GM23248 (cell line): ENCODE results near the gene WNK2. TPM values are rescaled to one million over a fixed set of nuclear protein-coding genes. Genes with fewer than 3 reads are reported as not detected.

Source experiments
- DNase-seq: peaks from one replicate; pipeline ENCODE4 v3.0.0-alpha.2; 2015
- H2AFZ ChIP-seq: fragments of 200-600 bp; sonication (generic); 2 replicates; pipeline ENCODE4 v1.6.1; 2016; ENCODE audit warnings: antibody characterized with exemption
- H3F3A ChIP-seq: fragments of 200-600 bp; sonication (generic); 2 replicates; pipeline ENCODE4 v1.6.1; 2016; ENCODE audit warnings: mild to moderate bottlenecking, antibody characterized with exemption, mixed run types; ENCODE audit not compliant: insufficient read depth
- H3K27ac ChIP-seq: fragments of 200-600 bp; sonication (generic); 2 replicates; pipeline ENCODE4 v1.5.1; 2016; ENCODE audit warnings: mild to moderate bottlenecking
- H3K27me3 ChIP-seq: fragments of 200-600 bp; sonication (generic); replicated peaks from 2 replicates; pipeline ENCODE4 v1.6.1; 2016; ENCODE audit warnings: mild to moderate bottlenecking; ENCODE audit not compliant: insufficient read depth
- H3K36me3 ChIP-seq: fragments of 200-600 bp; sonication (generic); 2 replicates; pipeline ENCODE4 v1.6.1; 2016; ENCODE audit warnings: low read depth, mild to moderate bottlenecking
- H3K4me1 ChIP-seq: fragments of 200-600 bp; sonication (generic); 2 replicates; pipeline ENCODE4 v1.6.1; 2016; ENCODE audit warnings: mild to moderate bottlenecking; ENCODE audit not compliant: insufficient read depth
- H3K4me2 ChIP-seq: fragments of 200-600 bp; sonication (generic); one replicate; pipeline ENCODE4 v1.6.1; 2016; ENCODE audit warnings: mild to moderate bottlenecking; ENCODE audit not compliant: unreplicated experiment
- H3K4me3 ChIP-seq: fragments of 200-600 bp; sonication (generic); 2 replicates; pipeline ENCODE4 v1.5.1; 2016; ENCODE audit warnings: mild to moderate bottlenecking
- H3K79me2 ChIP-seq: fragments of 200-600 bp; sonication (generic); 2 replicates; pipeline ENCODE4 v1.6.1; 2016; ENCODE audit warnings: mild to moderate bottlenecking; ENCODE audit not compliant: insufficient read depth
- H3K9ac ChIP-seq: fragments of 200-600 bp; sonication (generic); 2 replicates; pipeline ENCODE4 v1.6.1; 2016; ENCODE audit warnings: mild to moderate bottlenecking
- H3K9me2 ChIP-seq: fragments of 200-600 bp; sonication (generic); 2 replicates; pipeline ENCODE4 v1.6.1; 2016; ENCODE audit warnings: mixed run types, mild to moderate bottlenecking, moderate library complexity; ENCODE audit not compliant: insufficient read depth
- H3K9me3 ChIP-seq: fragments of 200-600 bp; sonication (generic); one replicate; pipeline ENCODE4 v1.6.1; 2017; ENCODE audit warnings: low read depth
- H4K20me1 ChIP-seq: fragments of 200-600 bp; sonication (generic); 2 replicates; pipeline ENCODE4 v1.6.0; 2016; ENCODE audit not compliant: insufficient read depth
- EZH2 ChIP-seq: fragments of 200-600 bp; sonication (generic); IDR thresholded peaks from 2 replicates; pipeline ENCODE4 v1.6.1; 2018; ENCODE audit warnings: antibody characterized with exemption, mild to moderate bottlenecking; ENCODE audit not compliant: insufficient read depth, poor library complexity, severe bottlenecking
- EZH2phosphoT487 ChIP-seq: fragments of 200-600 bp; sonication (generic); IDR thresholded peaks from 2 replicates; pipeline ENCODE4 v1.6.1; 2018; ENCODE audit warnings: antibody characterized with exemption, moderate library complexity, mild to moderate bottlenecking, low read depth; ENCODE audit not compliant: insufficient read depth
- WGBS, 2 experiments: methylation state at CpG; one replicate each; pipeline ENCODE4 v1.1.6; 2015 to 2017; ENCODE audit warnings: low lambda C conversion rate in 2 of 2, low coverage in 1 of 2; ENCODE audit errors: missing lambda C conversion rate in 2 of 2; 5-methylcytosine and 5-hydroxymethylcytosine counted together
- in situ Hi-C: fragments of 300-500 bp; cut with MboI; formaldehyde crosslinking; loops from 2 replicates; pipeline ENCODE4 v1.15.0; 2020
- polyA plus RNA-seq: library from polyadenylated mRNA; unstranded; fragments of >200 nt; fragmentation: Nextera tagmentation; extraction: Ambion mirVana; gene quantifications from 2 replicates; pipeline ENCODE4 v1.2.1, GENCODE V29; 2016
- total RNA-seq: library from RNA; depleted of rRNA; stranded (reverse); fragments of >200 nt; shearing (Covaris generic); gene quantifications from 2 replicates; pipeline ENCODE4 v1.2.3, GENCODE V29; 2014

Gene WNK2
- total and polyA plus RNA-seq, 2 experiments from 2014 or later = not detected

- Histone ChIP-seq H3K9me3 (no peaks in the 10 kb centered on the region), H3K27ac (no peak overlapping the region), H3F3A (no peaks in the 10 kb centered on the region), H3K9me2 (no peaks in the 10 kb centered on the region), H3K4me3 (no peak overlapping the region), H3K9ac (no peak overlapping the region), H3K27me3 (no peaks in the 10 kb centered on the region), H3K36me3 (no peaks in the 10 kb centered on the region), H4K20me1 (no peaks in the 10 kb centered on the region), H3K79me2 (no peaks in the 10 kb centered on the region), H3K4me2 (no peak overlapping the region), H2AFZ (no peak overlapping the region), H3K4me1 (no peaks in the 10 kb centered on the region)
- in situ Hi-C loops = no loop called here
- 63 to 64% methylated on average over 18 to 19 of the region's 19 CpGs for WGBS, 2 experiments
- no peak for TF ChIP-seq EZH2phosphoT487
- TF ChIP-seq EZH2 = no peak
- no peak for DNase-seq
Observed at GRCh38 chr9:93238953-93239925, 55.3 kb downstream of the WNK2 start.

DNA sequence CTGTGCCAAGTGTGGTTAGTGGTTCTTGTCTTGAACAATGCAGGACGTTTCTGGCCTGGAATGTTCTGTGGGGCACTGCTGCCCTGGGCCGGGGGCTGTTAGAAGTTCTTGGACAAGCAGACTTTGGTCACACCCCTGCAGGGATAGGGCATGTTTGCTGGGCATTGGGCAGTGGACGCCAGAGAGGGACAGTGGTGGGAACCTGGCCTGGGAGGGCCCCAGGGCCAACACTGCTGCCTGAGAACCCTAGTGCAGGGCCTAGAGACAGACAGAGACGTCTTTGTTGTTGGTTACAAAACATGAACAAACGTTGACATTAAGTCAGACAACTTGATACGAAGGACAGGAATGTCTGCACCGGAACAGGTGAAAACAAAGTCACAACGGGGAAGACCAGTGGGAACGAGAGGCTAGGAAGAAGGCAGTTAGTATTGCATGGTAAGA is 57.0 kb downstream of the WNK2 start:
- Histone ChIP-seq H3F3A (no peaks in the 10 kb centered on the region), H3K4me2 (no peak overlapping the region), H3K36me3 (no peaks in the 10 kb centered on the region), H3K79me2 (no peaks in the 10 kb centered on the region), H3K4me1 (no peaks in the 10 kb centered on the region), H3K27ac (no peak overlapping the region), H3K9ac (no peak overlapping the region), H2AFZ (no peak overlapping the region), H3K27me3 (no peaks in the 10 kb centered on the region), H3K4me3 (no peak overlapping the region), H3K9me3 (no peaks in the 10 kb centered on the region), H4K20me1 (no peaks in the 10 kb centered on the region), H3K9me2 (no peaks in the 10 kb centered on the region)
- in situ Hi-C loops = no loop called here
- WGBS, 2 experiments = 49 to 50% methylated on average over 9 of the region's 9 CpGs
- TF ChIP-seq EZH2phosphoT487 = no peak
- TF ChIP-seq EZH2 = no peak
- no peak for DNase-seq

DNA sequence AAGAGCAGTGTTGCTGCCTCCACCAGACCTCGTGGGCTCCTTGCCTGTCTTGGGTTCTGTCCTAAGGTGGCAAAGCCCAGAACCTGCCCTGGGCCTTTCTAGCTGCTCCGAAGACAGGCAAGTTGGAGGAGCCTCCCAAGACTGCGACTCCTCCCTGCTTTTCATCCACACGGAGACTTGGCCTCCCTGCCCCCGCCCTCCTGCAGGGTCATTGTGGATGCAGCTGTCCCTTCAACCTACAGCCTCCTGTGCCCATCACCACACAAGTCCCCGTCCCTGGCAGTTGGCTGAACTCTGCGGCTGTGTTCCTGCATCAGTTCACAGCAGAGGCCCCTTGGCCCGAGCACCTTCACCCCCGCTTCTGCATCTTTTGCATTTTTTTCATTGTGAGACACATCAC is 59.2 kb downstream of the WNK2 start:
- Histone ChIP-seq H3K4me1 (no peaks in the 10 kb centered on the region), H3K27ac (no peak overlapping the region), H3K9ac (no peak overlapping the region), H3K36me3 (no peaks in the 10 kb centered on the region), H3K4me3 (no peak overlapping the region), H4K20me1 (no peaks in the 10 kb centered on the region), H3K27me3 (no peaks in the 10 kb centered on the region), H3F3A (no peaks in the 10 kb centered on the region), H3K9me3 (no peaks in the 10 kb centered on the region), H3K9me2 (no peaks in the 10 kb centered on the region), H3K4me2 (no peak overlapping the region), H2AFZ (no peak overlapping the region), H3K79me2 (no peaks in the 10 kb centered on the region)
- DNase-seq = no peak
- 58 to 59% methylated on average over 9 of the region's 9 CpGs for WGBS, 2 experiments
- TF ChIP-seq EZH2phosphoT487 = no peak
- no peak for TF ChIP-seq EZH2
- in situ Hi-C loops = no loop called here

- WGBS, 2 experiments = 56 to 60% methylated on average over 5 of the region's 5 CpGs
- TF ChIP-seq EZH2phosphoT487 (no peak), EZH2 (no peak)
- Histone ChIP-seq H3K9me2 (no peaks in the 10 kb centered on the region), H3K4me3 (no peak overlapping the region), H3K9ac (no peak overlapping the region), H2AFZ (no peak overlapping the region), H3K4me2 (no peak overlapping the region), H3K79me2 (no peaks in the 10 kb centered on the region), H3K4me1 (no peaks in the 10 kb centered on the region), H4K20me1 (no peaks in the 10 kb centered on the region), H3F3A (no peaks in the 10 kb centered on the region), H3K36me3 (no peaks in the 10 kb centered on the region), H3K27me3 (no peaks in the 10 kb centered on the region), H3K27ac (no peak overlapping the region), H3K9me3 (no peaks in the 10 kb centered on the region)
- in situ Hi-C loops = no loop called here
- no peak for DNase-seq
Observed at GRCh38 chr9:93244101-93244500, 60.2 kb downstream of the WNK2 start.
